ENCODE measurements around the gene TYW1B.
"Not testable (repeated sequence)": the region's sequence is repeated elsewhere in the genome, so short reads cannot be mapped to it uniquely, and the experiment has no call there.

DNA sequence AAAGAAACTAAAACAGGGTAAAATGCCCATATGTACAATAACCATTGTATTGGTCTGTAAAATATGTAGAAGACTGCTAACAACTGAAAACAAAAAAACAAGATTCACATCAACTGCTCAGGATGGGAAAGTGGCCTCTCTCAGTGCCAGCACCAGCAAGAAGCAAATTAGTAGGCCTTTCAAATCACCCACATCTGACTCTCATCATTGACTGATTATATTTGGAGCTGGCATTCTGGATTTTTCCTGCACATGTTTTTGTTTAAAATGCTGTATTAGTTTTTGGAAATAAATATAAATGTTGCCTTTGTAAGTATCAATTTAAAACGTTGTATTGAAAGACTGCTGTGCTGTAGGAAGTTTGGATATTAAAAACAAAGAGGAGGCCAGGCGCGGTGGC is 161.0 kb downstream of the TYW1B start:
- TF ChIP-seq, protein P1, sequence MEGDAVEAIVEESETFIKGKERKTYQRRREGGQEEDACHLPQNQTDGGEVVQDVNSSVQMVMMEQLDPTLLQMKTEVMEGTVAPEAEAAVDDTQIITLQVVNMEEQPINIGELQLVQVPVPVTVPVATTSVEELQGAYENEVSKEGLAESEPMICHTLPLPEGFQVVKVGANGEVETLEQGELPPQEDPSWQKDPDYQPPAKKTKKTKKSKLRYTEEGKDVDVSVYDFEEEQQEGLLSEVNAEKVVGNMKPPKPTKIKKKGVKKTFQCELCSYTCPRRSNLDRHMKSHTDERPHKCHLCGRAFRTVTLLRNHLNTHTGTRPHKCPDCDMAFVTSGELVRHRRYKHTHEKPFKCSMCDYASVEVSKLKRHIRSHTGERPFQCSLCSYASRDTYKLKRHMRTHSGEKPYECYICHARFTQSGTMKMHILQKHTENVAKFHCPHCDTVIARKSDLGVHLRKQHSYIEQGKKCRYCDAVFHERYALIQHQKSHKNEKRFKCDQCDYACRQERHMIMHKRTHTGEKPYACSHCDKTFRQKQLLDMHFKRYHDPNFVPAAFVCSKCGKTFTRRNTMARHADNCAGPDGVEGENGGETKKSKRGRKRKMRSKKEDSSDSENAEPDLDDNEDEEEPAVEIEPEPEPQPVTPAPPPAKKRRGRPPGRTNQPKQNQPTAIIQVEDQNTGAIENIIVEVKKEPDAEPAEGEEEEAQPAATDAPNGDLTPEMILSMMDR (IDR thresholded peaks at IDR 0.05): not testable (repeated sequence)
- not testable (repeated sequence) for TF ChIP-seq POLR2A, POLR2AphosphoS5, EP300 (IDR thresholded peaks at IDR 0.05)
